MM.1S (cell line): ENCODE results near the gene SERPINI1.

Experiments used
- DNase-seq: peaks from one replicate; pipeline ENCODE4 v3.0.0-alpha.2; 2015
- H2AFZ ChIP-seq: fragments of 300-600 bp; sonication (generic); 2 replicates; pipeline ENCODE4 v1.6.0; 2016; ENCODE audit warnings: antibody characterized with exemption, low read length
- H3F3A ChIP-seq: fragments of 300-600 bp; sonication (generic); 2 replicates; pipeline ENCODE4 v1.6.1; 2016; ENCODE audit warnings: mild to moderate bottlenecking, antibody characterized with exemption, low read length, moderate library complexity, mixed read lengths; ENCODE audit not compliant: insufficient read depth
- H3K27ac ChIP-seq: fragments of 300-600 bp; sonication (generic); 2 replicates; pipeline ENCODE4 v1.5.1; 2016; ENCODE audit warnings: mild to moderate bottlenecking, low read length
- H3K27me3 ChIP-seq: fragments of 300-600 bp; sonication (generic); replicated peaks from 2 replicates; pipeline ENCODE4 v1.6.0; 2016; ENCODE audit warnings: low read length; ENCODE audit not compliant: insufficient read depth
- H3K36me3 ChIP-seq: fragments of 300-600 bp; sonication (generic); replicated peaks from 2 replicates; pipeline ENCODE4 v1.6.1; 2016; ENCODE audit warnings: mild to moderate bottlenecking, low read length, mixed read lengths; ENCODE audit not compliant: insufficient read depth
- H3K4me1 ChIP-seq: fragments of 300-600 bp; sonication (generic); 2 replicates; pipeline ENCODE4 v1.6.1; 2016; ENCODE audit warnings: low read length, mixed read lengths
- H3K4me2 ChIP-seq: fragments of 300-600 bp; sonication (generic); 2 replicates; pipeline ENCODE4 v1.6.0; 2016; ENCODE audit warnings: low read depth, low read length
- H3K4me3 ChIP-seq: fragments of 300-600 bp; sonication (generic); 2 replicates; pipeline ENCODE4 v1.5.1; 2016; ENCODE audit warnings: low read length, mixed read lengths
- H3K79me2 ChIP-seq: fragments of 300-600 bp; sonication (generic); 2 replicates; pipeline ENCODE4 v1.6.1; 2016; ENCODE audit warnings: mixed run types, low read length, mixed read lengths
- H3K9ac ChIP-seq: fragments of 300-600 bp; sonication (generic); 2 replicates; pipeline ENCODE4 v1.6.1; 2016; ENCODE audit warnings: low read length, mixed read lengths
- H3K9me2 ChIP-seq: fragments of 300-600 bp; sonication (generic); replicated peaks from 2 replicates; pipeline ENCODE4 v1.6.1; 2016; ENCODE audit warnings: mild to moderate bottlenecking, low read length, mixed read lengths; ENCODE audit not compliant: insufficient read depth
- H3K9me3 ChIP-seq: fragments of 300-600 bp; sonication (generic); replicated peaks from 2 replicates; pipeline ENCODE4 v1.6.1; 2016; ENCODE audit warnings: mild to moderate bottlenecking, low read length, mixed read lengths; ENCODE audit not compliant: insufficient read depth
- H4K20me1 ChIP-seq: fragments of 300-600 bp; sonication (generic); 2 replicates; pipeline ENCODE4 v1.6.1; 2016; ENCODE audit warnings: mild to moderate bottlenecking, low read length, moderate library complexity, mixed read lengths; ENCODE audit not compliant: insufficient read depth
- EZH2 ChIP-seq: fragments of 300-600 bp; sonication (generic); optimal IDR thresholded peaks from 2 replicates; pipeline ENCODE3; 2017; ENCODE audit warnings: low read depth, mild to moderate bottlenecking, antibody characterized with exemption, low read length, mixed read lengths
- EZH2phosphoT487 ChIP-seq: fragments of 300-600 bp; sonication (generic); IDR thresholded peaks from 2 replicates; pipeline ENCODE4 v1.6.1; 2018; ENCODE audit warnings: antibody characterized with exemption, low read length
- TF ChIP-seq, protein P1 (sequence below): fragments of 300-600 bp; sonication (generic); IDR thresholded peaks from 2 replicates; pipeline ENCODE4 v1.5.1; 2016; ENCODE audit warnings: antibody characterized with exemption, low read length, mixed read lengths

SERPINI1 gene

DNA sequence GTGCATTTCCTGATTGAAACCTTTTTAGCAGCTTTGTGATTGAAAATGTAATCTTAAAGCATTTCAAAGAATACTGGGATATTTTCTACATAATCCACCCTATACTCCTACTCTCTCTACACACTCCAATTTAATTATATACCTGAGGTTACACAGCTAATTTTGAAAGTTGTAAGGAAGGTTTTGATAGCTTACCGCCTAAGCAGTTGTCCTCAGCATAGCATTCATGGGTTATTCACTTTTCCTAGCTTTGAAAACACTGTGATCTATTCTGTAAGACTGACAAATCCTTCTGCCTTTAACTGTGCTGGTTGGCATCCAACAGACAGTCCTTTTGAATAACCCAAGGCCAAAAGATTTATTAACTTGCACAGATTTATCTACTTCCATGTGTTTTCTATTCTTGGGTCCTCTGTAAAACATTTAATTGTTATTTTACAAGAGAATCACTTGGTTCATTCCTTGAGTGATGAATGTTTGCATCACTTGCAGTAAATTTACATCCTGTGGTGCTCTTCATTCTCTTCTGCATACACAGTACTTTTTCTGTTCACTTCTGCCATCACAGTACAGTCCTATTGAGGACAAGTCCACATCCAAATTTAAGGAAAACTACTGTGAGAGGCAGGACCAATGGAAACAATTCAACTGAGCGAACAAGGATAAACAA lies 44.8 kb downstream of the SERPINI1 start:
- H3K79me2 ChIP-seq: no peaks in the 10 kb centered on the region
- H3K36me3 ChIP-seq: no peaks in the 10 kb centered on the region
- no peak overlapping the region for H3K4me2 ChIP-seq
- no peak for DNase-seq
- H3K9ac ChIP-seq: no peak overlapping the region
- no peaks in the 10 kb centered on the region for H3K27me3 ChIP-seq
- no peaks in the 10 kb centered on the region for H3K9me2 ChIP-seq
- H3K27ac ChIP-seq: no peak overlapping the region
- H3K9me3 ChIP-seq: no peaks in the 10 kb centered on the region
- no peak overlapping the region for H2AFZ ChIP-seq
- H3F3A ChIP-seq: no peaks in the 10 kb centered on the region
- H3K4me3 ChIP-seq: no peak overlapping the region
- peaks cover 10% of the 10 kb centered on the region; the same call in 1 of the 2 replicates for H3K4me1 ChIP-seq
- TF ChIP-seq, protein P1, sequence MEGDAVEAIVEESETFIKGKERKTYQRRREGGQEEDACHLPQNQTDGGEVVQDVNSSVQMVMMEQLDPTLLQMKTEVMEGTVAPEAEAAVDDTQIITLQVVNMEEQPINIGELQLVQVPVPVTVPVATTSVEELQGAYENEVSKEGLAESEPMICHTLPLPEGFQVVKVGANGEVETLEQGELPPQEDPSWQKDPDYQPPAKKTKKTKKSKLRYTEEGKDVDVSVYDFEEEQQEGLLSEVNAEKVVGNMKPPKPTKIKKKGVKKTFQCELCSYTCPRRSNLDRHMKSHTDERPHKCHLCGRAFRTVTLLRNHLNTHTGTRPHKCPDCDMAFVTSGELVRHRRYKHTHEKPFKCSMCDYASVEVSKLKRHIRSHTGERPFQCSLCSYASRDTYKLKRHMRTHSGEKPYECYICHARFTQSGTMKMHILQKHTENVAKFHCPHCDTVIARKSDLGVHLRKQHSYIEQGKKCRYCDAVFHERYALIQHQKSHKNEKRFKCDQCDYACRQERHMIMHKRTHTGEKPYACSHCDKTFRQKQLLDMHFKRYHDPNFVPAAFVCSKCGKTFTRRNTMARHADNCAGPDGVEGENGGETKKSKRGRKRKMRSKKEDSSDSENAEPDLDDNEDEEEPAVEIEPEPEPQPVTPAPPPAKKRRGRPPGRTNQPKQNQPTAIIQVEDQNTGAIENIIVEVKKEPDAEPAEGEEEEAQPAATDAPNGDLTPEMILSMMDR: no peak
- TF ChIP-seq EZH2: no peak
- no peaks in the 10 kb centered on the region for H4K20me1 ChIP-seq

DNA sequence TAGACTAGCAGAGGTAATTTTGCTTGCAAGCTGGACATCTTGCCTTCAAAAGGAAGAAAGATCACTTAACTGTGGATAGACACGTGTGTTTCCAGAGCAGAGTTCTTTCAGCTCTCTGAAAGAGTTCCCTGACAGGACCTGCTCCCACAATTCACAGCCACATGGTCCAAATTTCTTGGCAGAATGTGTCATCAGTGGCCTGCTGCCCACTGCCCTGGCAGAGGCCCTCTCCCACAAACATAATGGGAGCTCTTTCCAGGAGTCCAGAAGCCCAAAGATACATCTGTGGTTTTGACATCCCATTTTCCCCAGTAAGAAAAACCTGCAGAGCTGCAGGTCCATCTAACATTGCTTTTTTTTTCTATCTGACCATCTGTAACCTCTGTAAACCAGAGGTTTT lies 48.3 kb downstream of the SERPINI1 start:
- Histone ChIP-seq H3K4me2 (no peak overlapping the region), H3K9me2 (no peaks in the 10 kb centered on the region), H3K36me3 (no peaks in the 10 kb centered on the region), H3F3A (no peaks in the 10 kb centered on the region), H3K4me3 (no peak overlapping the region), H3K9ac (no peak overlapping the region), H2AFZ (no peak overlapping the region), H3K27me3 (no peaks in the 10 kb centered on the region), H4K20me1 (no peaks in the 10 kb centered on the region), H3K79me2 (no peaks in the 10 kb centered on the region), H3K4me1 (peaks cover 10% of the 10 kb centered on the region; the same call in 1 of the 2 replicates), H3K9me3 (no peaks in the 10 kb centered on the region), H3K27ac (no peak overlapping the region)
- TF ChIP-seq EZH2 (no peak), EZH2phosphoT487 (no peak)
- TF ChIP-seq, protein P1: no peak
- DNase-seq: no peak

DNA sequence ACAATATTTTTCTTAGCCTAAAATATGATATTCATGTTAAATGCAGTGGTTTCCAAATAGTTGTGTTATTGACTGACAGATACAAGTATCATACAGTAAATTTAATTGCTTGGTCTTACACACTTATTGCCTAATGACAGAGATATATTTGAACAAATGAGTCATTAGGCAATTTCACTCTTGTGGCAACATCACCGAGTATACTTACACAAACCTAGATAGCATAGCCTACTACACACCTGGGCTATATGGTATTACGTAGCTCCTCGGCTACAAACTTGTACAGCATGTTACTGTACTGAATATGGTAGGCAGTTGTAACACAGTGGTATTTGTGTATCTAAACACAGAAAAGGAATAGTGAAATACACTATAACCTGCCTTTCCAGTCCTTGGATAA lies 50.3 kb downstream of the SERPINI1 start:
- H2AFZ ChIP-seq: no peak overlapping the region
- no peaks in the 10 kb centered on the region for H3K27me3 ChIP-seq
- no peak overlapping the region for H3K4me3 ChIP-seq
- H3K36me3 ChIP-seq: no peaks in the 10 kb centered on the region
- H3K79me2 ChIP-seq: no peaks in the 10 kb centered on the region
- no peaks in the 10 kb centered on the region for H3F3A ChIP-seq
- no peaks in the 10 kb centered on the region for H3K9me3 ChIP-seq
- H3K27ac ChIP-seq: no peak overlapping the region
- H3K4me1 ChIP-seq: 0 out of 2 replicates have a peak, but pooled peaks cover under 1% of the 10 kb centered on the region
- TF ChIP-seq EZH2 (no peak), EZH2phosphoT487 (no peak)
- TF ChIP-seq, protein P1: no peak
- no peak overlapping the region for H3K9ac ChIP-seq
- H3K9me2 ChIP-seq: no peaks in the 10 kb centered on the region
- no peaks in the 10 kb centered on the region for H4K20me1 ChIP-seq
- no peak overlapping the region for H3K4me2 ChIP-seq
- DNase-seq: no peak
